Central memory CD4-positive, alpha-beta T cell (primary cell): ENCODE data around the gene IGSF9B.
"Not testable (repeated sequence)": the region's sequence is repeated elsewhere in the genome, so short reads cannot be mapped to it uniquely, and the experiment has no call there.

Experiments used
- DNase-seq: peaks from one replicate; pipeline ENCODE4 v3.0.0; 2022
- total RNA-seq, 3 experiments: gene quantifications; one replicate each; lab custom pipeline; 2026; lab: John Stamatoyannopoulos, UW

Gene IGSF9B
- total RNA-seq: 24.4 to 89.6 (median 68.5) reads per million in 3 experiments

- DNase-seq: peak; percentile 90
These were observed at the start of gene IGSF9B for GRCh38 chr11:133956650-133957633. Gene IGSF9B, minus strand, starts transcription at chr11:133956968. Its CDS starts 214 bp downstream, at chr11:133956754.

GRCh38 chr11:134004496-134005172 lies 47.9 kb upstream of the IGSF9B start:
- DNase-seq: no peak

GRCh38 chr11:134003792-134004495 lies 47.2 kb upstream of the IGSF9B start:
- no peak for DNase-seq

- DNase-seq: not testable (repeated sequence)
These were observed 46.1 kb upstream of the IGSF9B start for GRCh38 chr11:134002819-134003218.

- not testable (repeated sequence) for DNase-seq
These were observed 45.6 kb upstream of the IGSF9B start for GRCh38 chr11:134002338-134002737.

GRCh38 chr11:134001596-134001995 lies 44.8 kb upstream of the IGSF9B start:
- DNase-seq: no peak

- no peak for DNase-seq
These were observed 44.3 kb upstream of the IGSF9B start for GRCh38 chr11:134001088-134001487.

- no peak for DNase-seq
These were observed 42.6 kb upstream of the IGSF9B start for GRCh38 chr11:133999355-133999754.

GRCh38 chr11:133997554-133997953 lies 40.8 kb upstream of the IGSF9B start:
- no peak for DNase-seq

- DNase-seq: no peak
These were observed 39.9 kb upstream of the IGSF9B start for GRCh38 chr11:133996671-133997070.

GRCh38 chr11:133995066-133995465 lies 38.3 kb upstream of the IGSF9B start:
- DNase-seq: no peak

- DNase-seq: no peak
These were observed 37.2 kb upstream of the IGSF9B start for GRCh38 chr11:133993921-133994320.

GRCh38 chr11:133993107-133993506 lies 36.3 kb upstream of the IGSF9B start:
- DNase-seq: no peak

- DNase-seq: no peak
These were observed 35.4 kb upstream of the IGSF9B start for GRCh38 chr11:133992121-133992520.

GRCh38 chr11:133991101-133991500 lies 34.3 kb upstream of the IGSF9B start:
- no peak for DNase-seq

- no peak for DNase-seq
These were observed 33.7 kb upstream of the IGSF9B start for GRCh38 chr11:133990501-133990900.

- no peak for DNase-seq
These were observed 32.1 kb upstream of the IGSF9B start for GRCh38 chr11:133988686-133989410.

- DNase-seq: no peak
These were observed 30.4 kb upstream of the IGSF9B start for GRCh38 chr11:133987171-133987570.

- no peak for DNase-seq
These were observed 29.5 kb upstream of the IGSF9B start for GRCh38 chr11:133985981-133986944.

GRCh38 chr11:133984828-133985227 lies 28.1 kb upstream of the IGSF9B start:
- no peak for DNase-seq
